HG03342 (cell line): ENCODE data around the gene CCR3.
A peak's percentile ranks its signal among the peaks of the same experiment; 100 is the strongest.

ENCODE experiments used
- ATAC-seq: cut with Tn5 transposase; IDR thresholded peaks from one replicate; pipeline ENCODE4 v1.9.1; 2021; ENCODE audit warnings: mild to moderate bottlenecking, moderate library complexity; ENCODE audit not compliant: unreplicated experiment

Gene CCR3

GRCh38 chr3:46293991-46294833 lies 52.0 kb downstream of the CCR3 start:
- ATAC-seq, result no peak

- ATAC-seq, result no peak
Measured at GRCh38 chr3:46296826-46297225, 54.6 kb downstream of the CCR3 start.

DNA sequence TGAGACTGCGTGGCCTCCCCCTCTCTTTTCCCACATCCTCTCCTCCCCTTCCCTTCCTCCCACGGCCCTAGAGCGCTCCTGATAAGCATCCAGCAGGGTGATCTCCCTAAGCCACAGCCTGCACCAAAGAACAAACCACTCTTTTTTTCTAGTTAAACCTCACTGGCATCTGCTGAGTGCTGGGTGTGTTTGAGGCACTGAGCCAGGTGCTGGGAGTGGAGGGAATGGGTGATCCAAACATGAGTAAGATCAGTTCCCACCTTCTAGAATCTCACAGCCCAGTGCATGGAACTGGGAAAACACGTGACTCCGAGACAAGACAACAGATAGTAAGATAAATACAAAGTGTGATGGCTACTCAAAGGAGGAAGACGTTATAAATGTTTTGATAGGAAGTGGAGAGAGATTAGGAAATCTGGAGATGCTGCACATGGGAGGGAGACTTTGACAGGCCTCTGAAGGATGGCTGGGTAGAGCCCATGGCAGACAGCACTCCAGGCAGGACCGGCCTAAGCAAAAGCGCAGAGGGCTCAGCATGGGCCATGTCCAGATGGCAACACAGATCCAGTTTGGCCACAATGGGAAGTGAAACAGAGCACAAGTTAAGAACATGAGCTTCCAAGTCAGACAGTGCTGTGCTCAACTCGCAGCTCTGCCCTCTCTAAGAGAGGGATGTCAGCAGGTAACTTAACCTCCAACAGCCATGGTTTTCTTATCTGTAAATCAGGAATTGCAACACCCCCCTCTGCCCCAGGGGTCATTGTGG lies 55.6 kb downstream of the CCR3 start:
- ATAC-seq, result no peak

DNA sequence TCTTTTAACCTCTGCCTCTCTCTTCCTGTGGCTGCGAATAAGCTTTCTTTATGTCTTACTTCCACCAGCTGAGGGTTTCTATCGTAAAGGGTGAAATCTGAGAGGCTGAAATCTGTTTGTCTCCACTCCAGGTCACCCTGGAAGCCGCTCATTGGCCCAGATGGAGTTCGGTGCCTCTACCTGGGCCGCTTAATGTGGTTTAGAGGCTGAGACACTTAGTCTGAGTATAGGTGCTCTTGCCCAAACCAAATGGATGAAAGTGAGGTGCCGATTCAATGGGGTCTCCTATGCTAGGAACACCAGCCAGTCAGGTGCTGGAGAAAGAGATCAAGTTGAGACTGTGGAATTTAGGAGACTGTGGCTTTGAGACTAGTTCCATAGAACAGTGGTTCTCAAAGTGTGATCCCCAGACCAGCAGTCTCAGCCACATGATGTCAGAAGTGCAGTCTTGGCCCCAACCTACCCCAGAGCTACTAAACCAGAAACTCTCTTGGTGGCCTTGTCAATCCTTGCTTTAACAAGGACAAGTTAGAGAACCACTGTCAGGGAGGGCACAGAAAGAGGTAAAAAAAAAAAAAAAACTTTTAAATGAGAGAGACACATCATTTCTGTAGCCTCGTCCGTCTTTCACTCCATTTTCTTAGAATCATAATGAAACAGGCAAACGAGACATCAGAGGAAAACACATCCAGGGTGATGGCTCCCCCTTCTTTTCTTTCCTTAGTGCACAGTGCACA lies 56.8 kb downstream of the CCR3 start:
- no peak for ATAC-seq

GRCh38 chr3:46299608-46300460 lies 57.6 kb downstream of the CCR3 start:
- ATAC-seq, result no peak

- ATAC-seq, result no peak
Measured at GRCh38 chr3:46300461-46300789, 58.2 kb downstream of the CCR3 start.

GRCh38 chr3:46301122-46301835 lies 59.0 kb downstream of the CCR3 start:
- ATAC-seq, result no peak

DNA sequence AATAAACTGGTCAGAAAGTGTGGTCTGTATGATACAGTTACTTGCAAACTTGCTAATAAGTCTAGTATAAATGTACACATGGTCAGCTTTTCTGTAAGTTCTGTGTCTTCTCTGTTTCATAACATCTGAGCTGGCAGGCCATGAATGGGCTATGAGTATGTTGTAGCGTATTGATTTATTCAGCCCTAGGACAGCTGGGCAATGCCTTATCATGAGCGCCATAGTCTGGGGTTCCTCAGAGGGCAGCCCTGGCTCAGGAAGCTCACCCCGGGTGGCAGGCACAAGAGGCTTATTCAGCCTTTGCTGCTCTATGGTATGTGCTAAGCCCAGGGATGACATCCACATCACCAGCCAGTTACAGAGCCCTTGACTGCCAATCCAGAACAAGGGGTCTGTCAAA lies 61.0 kb downstream of the CCR3 start:
- ATAC-seq, result no peak

DNA sequence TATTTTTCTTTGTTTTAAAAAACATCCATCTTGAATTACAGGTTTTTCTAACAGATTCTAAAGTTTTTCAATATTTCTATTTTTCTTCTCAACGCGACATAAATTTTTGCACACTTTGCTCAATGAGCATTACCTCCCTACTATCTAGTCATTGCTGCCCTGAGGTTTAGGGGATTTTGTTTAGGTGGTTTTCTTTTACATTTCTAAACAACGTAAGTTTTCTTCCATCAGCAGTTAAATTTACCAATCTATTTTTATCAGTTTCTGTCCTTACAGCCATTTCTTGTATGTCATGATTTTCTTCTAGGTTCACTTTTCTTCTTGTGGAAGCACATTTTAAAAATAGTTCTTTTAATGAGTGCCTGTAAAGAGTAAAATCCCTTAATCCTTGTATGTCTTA lies 62.5 kb downstream of the CCR3 start:
- ATAC-seq, result no peak

- ATAC-seq, result no peak
Measured at GRCh38 chr3:46312991-46313390, 70.7 kb downstream of the CCR3 start.

DNA sequence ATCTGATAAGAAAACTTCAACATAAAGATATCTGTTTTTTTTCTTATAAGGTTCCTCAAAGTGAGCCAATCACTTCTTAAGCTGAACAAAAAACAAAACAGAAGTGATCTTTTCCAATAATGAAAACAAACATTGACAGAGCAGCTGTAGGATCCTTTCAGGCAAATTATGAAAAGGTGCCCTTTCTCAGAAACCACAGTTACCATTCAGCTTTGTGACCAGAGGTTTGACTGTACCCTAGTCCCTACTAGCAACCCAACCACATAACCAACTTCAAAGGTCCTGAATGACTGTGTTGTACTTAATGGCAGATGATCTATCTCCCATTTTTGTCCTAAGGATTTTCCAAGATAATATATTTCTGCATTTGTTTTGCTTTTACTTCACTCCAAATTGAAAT lies 72.3 kb downstream of the CCR3 start:
- peak; percentile 66 for ATAC-seq

GRCh38 chr3:46316206-46316605 lies 73.9 kb downstream of the CCR3 start:
- ATAC-seq, result no peak
